Prostate gland (tissue), 2 donors: ENCODE results near the gene UAP1L1.

ENCODE experiments used
- CTCF ChIP-seq, 4 experiments: fragments of 200-600 bp in 2 of 4; fragments of 450-650 bp in 2 of 4; sonication (generic) in 2 of 4; IDR thresholded peaks; 1 replicate in 3 of 4; 2 replicates in 1 of 4; pipeline ENCODE4 v1.5.1; 2016 to 2019; ENCODE audit warnings: antibody characterized with exemption in 4 of 4, mild to moderate bottlenecking in 2 of 4, moderate library complexity in 2 of 4
- POLR2A ChIP-seq: fragments of 450-650 bp; IDR thresholded peaks from one replicate; pipeline ENCODE4 v1.6.1; 2016; ENCODE audit warnings: antibody characterized with exemption, mild to moderate bottlenecking

- TF ChIP-seq CTCF (IDR thresholded peaks at IDR 0.05) = no peak
- TF ChIP-seq POLR2A = no peak
Observed at GRCh38 chr9:137097761-137098462, 20.6 kb downstream of the UAP1L1 start.
